ENCODE data around the gene CDK8. TPM values are rescaled to one million over a fixed set of nuclear protein-coding genes. Genes with fewer than 3 reads are reported as not detected.

The CDK8 gene
- total and polyA plus RNA-seq, 7 donors = 6.2 to 14.5 (median 8.6) TPM

GRCh38 chr13:26425443-26426358 lies 171.8 kb downstream of the CDK8 start:
- Histone ChIP-seq H3K27ac (no peak overlapping the region), H3K9me3 (peaks cover 3% of the 10 kb centered on the region), H3K4me1 (no peaks in the 10 kb centered on the region), H3K4me3 (no peak overlapping the region), H3K36me3 (ENCODE audit: insufficient read depth in 1 of 2, low read depth in 1 of 2) (no peaks in the 10 kb centered on the region), H3K27me3 (ENCODE audit: insufficient read depth in 3 of 3, low read length in 2 of 3) (no peaks in the 10 kb centered on the region)
- DNase-seq (no peak), ATAC-seq (no peak)
- intact Hi-C loops (cut with DNase I) = no loop called here
- TF ChIP-seq CTCF (IDR thresholded peaks at IDR 0.05) = no peak
- WGBS, 3 donors = 22 to 29% (median 22%) methylated on average over 9 of the region's 9 CpGs

GRCh38 chr13:26433776-26434175 lies 179.8 kb downstream of the CDK8 start:
- Histone ChIP-seq H3K36me3 (ENCODE audit: insufficient read depth in 1 of 2, low read depth in 1 of 2) (no peaks in the 10 kb centered on the region), H3K27ac (no peak overlapping the region), H3K4me1 (no peaks in the 10 kb centered on the region), H3K9me3 (peaks cover 22% of the 10 kb centered on the region), H3K27me3 (ENCODE audit: insufficient read depth in 3 of 3, low read length in 2 of 3) (no peaks in the 10 kb centered on the region), H3K4me3 (no peak overlapping the region)
- intact Hi-C loops (cut with DNase I) = no loop called here
- ATAC-seq (no peak), DNase-seq (no peak)
- no peak for TF ChIP-seq CTCF (IDR thresholded peaks at IDR 0.05)
- WGBS, 3 donors = 65 to 77% (median 72%) methylated on average over 4 of the region's 4 CpGs

GRCh38 chr13:26435171-26435570 lies 181.2 kb downstream of the CDK8 start:
- no peak for TF ChIP-seq CTCF (IDR thresholded peaks at IDR 0.05)
- DNase-seq = no peak
- no peak overlapping the region for H3K27ac ChIP-seq
- H3K27me3 ChIP-seq (ENCODE audit: insufficient read depth in 3 of 3, low read length in 2 of 3) = no peaks in the 10 kb centered on the region
- H3K4me1 ChIP-seq = no peaks in the 10 kb centered on the region
- no peak for ATAC-seq
- peaks cover 22% of the 10 kb centered on the region for H3K9me3 ChIP-seq
- H3K36me3 ChIP-seq (ENCODE audit: insufficient read depth in 1 of 2, low read depth in 1 of 2) = no peaks in the 10 kb centered on the region
- no peak overlapping the region for H3K4me3 ChIP-seq
- intact Hi-C loops (cut with DNase I) = no loop called here

DNA sequence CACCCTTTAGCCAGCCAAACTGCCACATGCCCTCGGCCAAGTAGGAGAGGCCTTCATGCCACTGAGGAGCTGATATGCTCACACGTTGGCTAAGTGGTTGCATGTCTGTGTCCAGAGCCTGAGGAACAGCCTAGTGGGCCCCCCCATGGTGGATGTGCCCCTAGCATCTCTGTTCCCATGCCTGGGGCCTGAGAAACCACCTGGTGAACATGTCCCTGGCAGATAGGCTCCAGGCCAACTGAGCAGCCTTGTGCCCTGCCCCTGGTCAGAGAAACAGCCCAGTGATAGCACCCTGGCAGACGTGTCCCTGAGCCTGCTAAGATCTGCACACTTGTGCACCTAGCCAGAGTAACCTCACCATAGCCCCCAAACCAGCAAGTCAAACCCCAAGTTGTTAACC lies 181.7 kb downstream of the CDK8 start:
- ATAC-seq (no peak), DNase-seq (no peak)
- intact Hi-C loops (cut with DNase I) = no loop called here
- no peak overlapping the region for H3K27ac ChIP-seq
- H3K4me3 ChIP-seq = no peak overlapping the region
- H3K36me3 ChIP-seq (ENCODE audit: insufficient read depth in 1 of 2, low read depth in 1 of 2) = no peaks in the 10 kb centered on the region
- TF ChIP-seq CTCF (IDR thresholded peaks at IDR 0.05) = no peak
- peaks cover 22% of the 10 kb centered on the region for H3K9me3 ChIP-seq
- H3K4me1 ChIP-seq = no peaks in the 10 kb centered on the region
- 81 to 87% (median 85%) methylated on average over 3 of the region's 3 CpGs for WGBS, 3 donors
- H3K27me3 ChIP-seq (ENCODE audit: insufficient read depth in 3 of 3, low read length in 2 of 3) = no peaks in the 10 kb centered on the region
